ENCODE data around the gene GRID1.

GRID1 gene

GRCh38 chr10:86024281-86025041, 342.1 kb downstream of the GRID1 start:
- Histone ChIP-seq H3K36me3 (ENCODE audit: control insufficient read depth in 2 of 2, insufficient read depth in 2 of 2, low read length in 2 of 2) (no peaks in the 10 kb centered on the region), H3K27me3 (ENCODE audit: control insufficient read depth in 2 of 2, insufficient read depth in 2 of 2, low read length in 2 of 2) (no peaks in the 10 kb centered on the region), H3K4me3 (ENCODE audit: low read length in 2 of 2) (no peak overlapping the region), H3K9ac (ENCODE audit: low read depth in 1 of 2, low read length in 2 of 2) (no peak overlapping the region), H3K4me1 (ENCODE audit: control insufficient read depth in 2 of 2, insufficient read depth in 2 of 2, low read length in 2 of 2) (no peaks in the 10 kb centered on the region), H3K27ac (ENCODE audit: low read depth in 2 of 2, low read length in 2 of 2) (no peak overlapping the region), H3K9me3 (ENCODE audit: control insufficient read depth in 2 of 2, low read length in 2 of 2) (no peaks in the 10 kb centered on the region)

GRCh38 chr10:86023931-86024280, 342.7 kb downstream of the GRID1 start:
- H3K9me3 ChIP-seq (ENCODE audit: control insufficient read depth in 2 of 2, low read length in 2 of 2), result no peaks in the 10 kb centered on the region
- H3K4me3 ChIP-seq (ENCODE audit: low read length in 2 of 2), result no peak overlapping the region
- no peak overlapping the region for H3K9ac ChIP-seq (ENCODE audit: low read depth in 1 of 2, low read length in 2 of 2)
- H3K27ac ChIP-seq (ENCODE audit: low read depth in 2 of 2, low read length in 2 of 2), result no peak overlapping the region
- H3K4me1 ChIP-seq (ENCODE audit: control insufficient read depth in 2 of 2, insufficient read depth in 2 of 2, low read length in 2 of 2), result no peaks in the 10 kb centered on the region
- H3K36me3 ChIP-seq (ENCODE audit: control insufficient read depth in 2 of 2, insufficient read depth in 2 of 2, low read length in 2 of 2), result no peaks in the 10 kb centered on the region
- no peaks in the 10 kb centered on the region for H3K27me3 ChIP-seq (ENCODE audit: control insufficient read depth in 2 of 2, insufficient read depth in 2 of 2, low read length in 2 of 2)

- Histone ChIP-seq H3K9me3 (ENCODE audit: control insufficient read depth in 2 of 2, low read length in 2 of 2) (no peaks in the 10 kb centered on the region), H3K4me3 (ENCODE audit: low read length in 2 of 2) (no peak overlapping the region), H3K27me3 (ENCODE audit: control insufficient read depth in 2 of 2, insufficient read depth in 2 of 2, low read length in 2 of 2) (no peaks in the 10 kb centered on the region), H3K36me3 (ENCODE audit: control insufficient read depth in 2 of 2, insufficient read depth in 2 of 2, low read length in 2 of 2) (no peaks in the 10 kb centered on the region), H3K27ac (ENCODE audit: low read depth in 2 of 2, low read length in 2 of 2) (no peak overlapping the region), H3K9ac (ENCODE audit: low read depth in 1 of 2, low read length in 2 of 2) (no peak overlapping the region), H3K4me1 (ENCODE audit: control insufficient read depth in 2 of 2, insufficient read depth in 2 of 2, low read length in 2 of 2) (no peaks in the 10 kb centered on the region)
Measured at GRCh38 chr10:86023336-86023735, 343.3 kb downstream of the GRID1 start.

- no peaks in the 10 kb centered on the region for H3K4me1 ChIP-seq (ENCODE audit: control insufficient read depth in 2 of 2, insufficient read depth in 2 of 2, low read length in 2 of 2)
- no peaks in the 10 kb centered on the region for H3K36me3 ChIP-seq (ENCODE audit: control insufficient read depth in 2 of 2, insufficient read depth in 2 of 2, low read length in 2 of 2)
- H3K27me3 ChIP-seq (ENCODE audit: control insufficient read depth in 2 of 2, insufficient read depth in 2 of 2, low read length in 2 of 2), result no peaks in the 10 kb centered on the region
- no peak overlapping the region for H3K9ac ChIP-seq (ENCODE audit: low read depth in 1 of 2, low read length in 2 of 2)
- H3K9me3 ChIP-seq (ENCODE audit: control insufficient read depth in 2 of 2, low read length in 2 of 2), result no peaks in the 10 kb centered on the region
- no peak overlapping the region for H3K4me3 ChIP-seq (ENCODE audit: low read length in 2 of 2)
- H3K27ac ChIP-seq (ENCODE audit: low read depth in 2 of 2, low read length in 2 of 2), result no peak overlapping the region
Measured at GRCh38 chr10:86022906-86023305, 343.7 kb downstream of the GRID1 start.

- Histone ChIP-seq H3K27me3 (ENCODE audit: control insufficient read depth in 2 of 2, insufficient read depth in 2 of 2, low read length in 2 of 2) (no peaks in the 10 kb centered on the region), H3K36me3 (ENCODE audit: control insufficient read depth in 2 of 2, insufficient read depth in 2 of 2, low read length in 2 of 2) (no peaks in the 10 kb centered on the region), H3K27ac (ENCODE audit: low read depth in 2 of 2, low read length in 2 of 2) (no peak overlapping the region), H3K4me3 (ENCODE audit: low read length in 2 of 2) (no peak overlapping the region), H3K9me3 (ENCODE audit: control insufficient read depth in 2 of 2, low read length in 2 of 2) (no peaks in the 10 kb centered on the region), H3K4me1 (ENCODE audit: control insufficient read depth in 2 of 2, insufficient read depth in 2 of 2, low read length in 2 of 2) (no peaks in the 10 kb centered on the region), H3K9ac (ENCODE audit: low read depth in 1 of 2, low read length in 2 of 2) (no peak overlapping the region)
Measured at GRCh38 chr10:86020134-86020533, 346.5 kb downstream of the GRID1 start.

- no peak overlapping the region for H3K4me3 ChIP-seq (ENCODE audit: low read length in 2 of 2)
Measured at GRCh38 chr10:86019141-86019540, 347.5 kb downstream of the GRID1 start.

GRCh38 chr10:86018735-86019058, 347.9 kb downstream of the GRID1 start:
- no peak overlapping the region for H3K9ac ChIP-seq (ENCODE audit: low read depth in 1 of 2, low read length in 2 of 2)
- no peaks in the 10 kb centered on the region for H3K36me3 ChIP-seq (ENCODE audit: control insufficient read depth in 2 of 2, insufficient read depth in 2 of 2, low read length in 2 of 2)
- no peaks in the 10 kb centered on the region for H3K27me3 ChIP-seq (ENCODE audit: control insufficient read depth in 2 of 2, insufficient read depth in 2 of 2, low read length in 2 of 2)
- no peak overlapping the region for H3K27ac ChIP-seq (ENCODE audit: low read depth in 2 of 2, low read length in 2 of 2)
- no peaks in the 10 kb centered on the region for H3K9me3 ChIP-seq (ENCODE audit: control insufficient read depth in 2 of 2, low read length in 2 of 2)
- no peaks in the 10 kb centered on the region for H3K4me1 ChIP-seq (ENCODE audit: control insufficient read depth in 2 of 2, insufficient read depth in 2 of 2, low read length in 2 of 2)
- H3K4me3 ChIP-seq (ENCODE audit: low read length in 2 of 2), result no peak overlapping the region

More at GRCh38 chr10:86019141-86019540, 347.5 kb downstream of the GRID1 start:
- Histone ChIP-seq H3K36me3 (ENCODE audit: control insufficient read depth in 2 of 2, insufficient read depth in 2 of 2, low read length in 2 of 2) (no peaks in the 10 kb centered on the region), H3K9me3 (ENCODE audit: control insufficient read depth in 2 of 2, low read length in 2 of 2) (no peaks in the 10 kb centered on the region), H3K27ac (ENCODE audit: low read depth in 2 of 2, low read length in 2 of 2) (no peak overlapping the region), H3K4me1 (ENCODE audit: control insufficient read depth in 2 of 2, insufficient read depth in 2 of 2, low read length in 2 of 2) (no peaks in the 10 kb centered on the region), H3K27me3 (ENCODE audit: control insufficient read depth in 2 of 2, insufficient read depth in 2 of 2, low read length in 2 of 2) (no peaks in the 10 kb centered on the region), H3K9ac (ENCODE audit: low read depth in 1 of 2, low read length in 2 of 2) (no peak overlapping the region)

GRCh38 chr10:86017841-86018734, 348.5 kb downstream of the GRID1 start:
- Histone ChIP-seq H3K27ac (ENCODE audit: low read depth in 2 of 2, low read length in 2 of 2) (no peak overlapping the region), H3K4me3 (ENCODE audit: low read length in 2 of 2) (no peak overlapping the region), H3K27me3 (ENCODE audit: control insufficient read depth in 2 of 2, insufficient read depth in 2 of 2, low read length in 2 of 2) (no peaks in the 10 kb centered on the region), H3K4me1 (ENCODE audit: control insufficient read depth in 2 of 2, insufficient read depth in 2 of 2, low read length in 2 of 2) (no peaks in the 10 kb centered on the region), H3K36me3 (ENCODE audit: control insufficient read depth in 2 of 2, insufficient read depth in 2 of 2, low read length in 2 of 2) (no peaks in the 10 kb centered on the region), H3K9me3 (ENCODE audit: control insufficient read depth in 2 of 2, low read length in 2 of 2) (no peaks in the 10 kb centered on the region), H3K9ac (ENCODE audit: low read depth in 1 of 2, low read length in 2 of 2) (no peak overlapping the region)

- no peak overlapping the region for H3K4me3 ChIP-seq (ENCODE audit: low read length in 2 of 2)
Measured at GRCh38 chr10:86013568-86013967, 353.0 kb downstream of the GRID1 start.

GRCh38 chr10:86007171-86007570, 359.4 kb downstream of the GRID1 start:
- Histone ChIP-seq H3K4me1 (ENCODE audit: control insufficient read depth in 2 of 2, insufficient read depth in 2 of 2, low read length in 2 of 2) (no peaks in the 10 kb centered on the region), H3K9me3 (ENCODE audit: control insufficient read depth in 2 of 2, low read length in 2 of 2) (no peaks in the 10 kb centered on the region), H3K27me3 (ENCODE audit: control insufficient read depth in 2 of 2, insufficient read depth in 2 of 2, low read length in 2 of 2) (no peaks in the 10 kb centered on the region)

More at GRCh38 chr10:86013568-86013967, 353.0 kb downstream of the GRID1 start:
- Histone ChIP-seq H3K36me3 (ENCODE audit: control insufficient read depth in 2 of 2, insufficient read depth in 2 of 2, low read length in 2 of 2) (no peaks in the 10 kb centered on the region), H3K4me1 (ENCODE audit: control insufficient read depth in 2 of 2, insufficient read depth in 2 of 2, low read length in 2 of 2) (no peaks in the 10 kb centered on the region), H3K27me3 (ENCODE audit: control insufficient read depth in 2 of 2, insufficient read depth in 2 of 2, low read length in 2 of 2) (no peaks in the 10 kb centered on the region), H3K9me3 (ENCODE audit: control insufficient read depth in 2 of 2, low read length in 2 of 2) (no peaks in the 10 kb centered on the region), H3K9ac (ENCODE audit: low read depth in 1 of 2, low read length in 2 of 2) (no peak overlapping the region), H3K27ac (ENCODE audit: low read depth in 2 of 2, low read length in 2 of 2) (no peak overlapping the region)

More at GRCh38 chr10:86007171-86007570, 359.4 kb downstream of the GRID1 start:
- no peak overlapping the region for H3K9ac ChIP-seq (ENCODE audit: low read depth in 1 of 2, low read length in 2 of 2)
- H3K36me3 ChIP-seq (ENCODE audit: control insufficient read depth in 2 of 2, insufficient read depth in 2 of 2, low read length in 2 of 2), result no peaks in the 10 kb centered on the region
- no peak overlapping the region for H3K4me3 ChIP-seq (ENCODE audit: low read length in 2 of 2)
- H3K27ac ChIP-seq (ENCODE audit: low read depth in 2 of 2, low read length in 2 of 2), result no peak overlapping the region
